Transverse colon (tissue), 3 donors: ENCODE data around the gene DMRT1.

Experiments used
- EP300 ChIP-seq: sonication (generic); formaldehyde crosslinking; IDR thresholded peaks from one replicate; pipeline ENCODE4 v1.6.1; 2017; ENCODE audit warnings: antibody characterized with exemption, low read depth
- POLR2A ChIP-seq: fragments of 450-650 bp; IDR thresholded peaks from one replicate; pipeline ENCODE4 v1.6.1; 2016; ENCODE audit warnings: antibody characterized with exemption, mild to moderate bottlenecking, moderate library complexity
- TF ChIP-seq, protein P1 (sequence below), 5 experiments: fragments of 200-600 bp in 3 of 5; fragments of 450-650 bp in 2 of 5; sonication (generic) in 3 of 5; IDR thresholded peaks; 1 replicate in 2 of 5; 2 replicates in 3 of 5; pipeline ENCODE4 v1.5.1; 2016 to 2017; ENCODE audit warnings: antibody characterized with exemption in 5 of 5, inconsistent platforms in 3 of 5, mild to moderate bottlenecking in 2 of 5, moderate library complexity in 1 of 5

DNA sequence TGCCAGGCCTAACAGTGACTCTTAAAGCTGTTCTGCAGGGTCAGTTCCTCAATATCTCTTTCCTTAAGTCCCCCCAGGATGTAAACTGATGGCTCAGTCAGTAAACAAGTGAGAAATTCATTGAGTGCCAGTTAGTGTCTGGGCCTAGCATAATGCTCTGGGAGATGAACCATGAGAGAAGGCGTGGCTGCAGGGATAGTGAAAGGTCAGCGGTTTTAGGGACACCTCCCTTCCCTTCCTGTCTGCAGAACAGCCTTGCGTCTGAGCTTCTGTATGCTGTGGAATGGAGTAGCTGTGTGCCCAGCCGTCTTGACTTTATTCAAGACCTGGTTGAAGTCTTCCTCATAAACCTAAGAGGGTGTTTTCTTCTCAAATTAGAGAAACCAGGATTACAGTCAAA lies 88.2 kb downstream of the DMRT1 start:
- TF ChIP-seq, protein P1, sequence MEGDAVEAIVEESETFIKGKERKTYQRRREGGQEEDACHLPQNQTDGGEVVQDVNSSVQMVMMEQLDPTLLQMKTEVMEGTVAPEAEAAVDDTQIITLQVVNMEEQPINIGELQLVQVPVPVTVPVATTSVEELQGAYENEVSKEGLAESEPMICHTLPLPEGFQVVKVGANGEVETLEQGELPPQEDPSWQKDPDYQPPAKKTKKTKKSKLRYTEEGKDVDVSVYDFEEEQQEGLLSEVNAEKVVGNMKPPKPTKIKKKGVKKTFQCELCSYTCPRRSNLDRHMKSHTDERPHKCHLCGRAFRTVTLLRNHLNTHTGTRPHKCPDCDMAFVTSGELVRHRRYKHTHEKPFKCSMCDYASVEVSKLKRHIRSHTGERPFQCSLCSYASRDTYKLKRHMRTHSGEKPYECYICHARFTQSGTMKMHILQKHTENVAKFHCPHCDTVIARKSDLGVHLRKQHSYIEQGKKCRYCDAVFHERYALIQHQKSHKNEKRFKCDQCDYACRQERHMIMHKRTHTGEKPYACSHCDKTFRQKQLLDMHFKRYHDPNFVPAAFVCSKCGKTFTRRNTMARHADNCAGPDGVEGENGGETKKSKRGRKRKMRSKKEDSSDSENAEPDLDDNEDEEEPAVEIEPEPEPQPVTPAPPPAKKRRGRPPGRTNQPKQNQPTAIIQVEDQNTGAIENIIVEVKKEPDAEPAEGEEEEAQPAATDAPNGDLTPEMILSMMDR (IDR thresholded peaks at IDR 0.05): no peak
- TF ChIP-seq POLR2A (no peak), EP300 (no peak)
